GM18873 (cell line): ENCODE data around the gene IL4I1.

ENCODE experiments used
- ATAC-seq: cut with Tn5 transposase; IDR thresholded peaks from one replicate; pipeline ENCODE4 v1.9.1; 2021; ENCODE audit warnings: mild to moderate bottlenecking, moderate library complexity, moderate number of reproducible peaks; ENCODE audit not compliant: unreplicated experiment, low FRiP score

Gene IL4I1

DNA sequence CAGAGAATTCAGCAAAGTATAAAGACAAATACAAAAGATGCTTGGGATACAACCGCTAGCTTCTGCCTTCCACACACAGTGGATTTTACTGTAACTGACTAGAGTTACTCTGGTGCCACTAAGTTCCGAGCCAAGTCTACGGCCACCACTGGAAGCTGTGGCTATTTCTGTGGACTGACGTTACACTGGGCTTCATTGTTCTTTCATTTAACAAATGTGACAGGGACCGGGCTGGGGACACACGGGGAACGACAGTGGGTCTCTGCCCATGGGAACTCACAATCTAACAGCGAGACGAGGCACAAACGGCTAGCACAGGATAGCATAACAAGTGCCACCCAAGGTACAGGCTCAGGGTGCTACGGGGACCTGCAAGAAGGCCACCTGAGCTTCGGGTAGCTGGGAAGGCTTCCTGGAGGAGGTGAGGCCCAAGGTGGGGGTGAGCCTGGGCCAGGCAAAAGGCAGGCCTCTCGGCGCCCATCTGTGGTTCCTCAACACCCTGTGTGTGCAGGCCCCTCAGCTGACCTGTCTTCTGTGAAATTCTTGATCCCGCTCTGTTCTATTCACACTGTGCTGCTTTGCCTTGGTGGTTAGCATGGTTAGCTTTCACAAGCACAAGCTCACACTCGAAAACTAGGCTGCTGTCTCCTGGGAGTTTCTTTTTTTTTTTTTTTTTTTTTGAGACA lies 10.3 kb upstream of the IL4I1 start:
- ATAC-seq = peak; percentile 28

DNA sequence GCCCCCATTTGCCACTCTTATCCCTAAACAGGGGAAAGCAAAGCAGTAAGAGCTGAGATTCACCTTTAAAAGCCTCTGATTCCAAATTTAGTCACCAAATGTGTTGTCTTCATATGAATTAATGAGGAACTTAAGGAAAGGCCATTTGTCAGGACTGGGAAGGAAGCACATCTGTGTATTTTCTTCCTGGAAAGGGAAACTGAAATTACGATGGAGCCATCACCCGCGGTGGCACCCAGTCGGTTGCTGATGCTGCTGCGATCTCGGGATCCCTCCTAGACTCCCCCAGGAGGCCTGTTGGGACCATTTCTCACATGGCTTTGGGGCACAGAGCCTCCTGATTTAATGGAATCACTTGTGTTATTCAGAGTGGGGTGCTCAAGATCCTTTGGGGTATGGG lies 7.4 kb upstream of the IL4I1 start:
- ATAC-seq = no peak

DNA sequence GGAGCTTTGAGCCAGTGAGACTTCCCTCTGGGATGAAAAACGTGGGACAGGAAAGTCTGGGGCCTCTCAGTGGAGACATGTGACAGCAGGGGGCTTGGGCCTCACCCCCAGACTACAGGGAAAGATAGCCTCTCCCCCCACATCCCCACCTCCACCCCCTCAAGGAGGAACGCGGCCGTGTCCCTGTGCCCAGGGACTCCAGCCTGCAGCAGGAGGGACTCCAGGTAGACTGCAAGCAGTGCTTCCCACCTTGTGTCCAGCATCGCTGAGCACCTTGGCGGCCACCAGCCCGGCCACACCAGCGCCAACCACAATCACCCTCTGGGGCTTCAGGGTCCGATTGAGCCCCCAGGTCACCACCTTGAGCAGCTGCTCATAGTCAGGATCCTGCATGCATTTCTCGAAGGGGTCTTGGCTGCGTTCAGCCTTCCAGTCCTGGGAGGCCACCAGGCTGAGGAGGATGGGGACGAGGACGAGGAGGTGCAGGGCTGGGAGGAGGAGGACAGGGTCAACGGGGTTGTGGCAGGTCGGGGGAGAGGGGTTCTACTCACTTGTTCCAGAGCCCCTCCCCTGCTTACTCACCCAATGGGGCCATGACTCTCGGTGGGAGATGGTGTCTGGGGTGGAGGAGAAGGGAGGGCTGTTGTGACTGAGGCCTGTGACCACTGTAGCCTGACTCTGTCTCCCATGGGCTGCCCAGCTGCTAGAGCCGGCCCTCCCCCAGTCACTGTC lies 955 bp downstream of the IL4I1 start:
- ATAC-seq = no peak

DNA sequence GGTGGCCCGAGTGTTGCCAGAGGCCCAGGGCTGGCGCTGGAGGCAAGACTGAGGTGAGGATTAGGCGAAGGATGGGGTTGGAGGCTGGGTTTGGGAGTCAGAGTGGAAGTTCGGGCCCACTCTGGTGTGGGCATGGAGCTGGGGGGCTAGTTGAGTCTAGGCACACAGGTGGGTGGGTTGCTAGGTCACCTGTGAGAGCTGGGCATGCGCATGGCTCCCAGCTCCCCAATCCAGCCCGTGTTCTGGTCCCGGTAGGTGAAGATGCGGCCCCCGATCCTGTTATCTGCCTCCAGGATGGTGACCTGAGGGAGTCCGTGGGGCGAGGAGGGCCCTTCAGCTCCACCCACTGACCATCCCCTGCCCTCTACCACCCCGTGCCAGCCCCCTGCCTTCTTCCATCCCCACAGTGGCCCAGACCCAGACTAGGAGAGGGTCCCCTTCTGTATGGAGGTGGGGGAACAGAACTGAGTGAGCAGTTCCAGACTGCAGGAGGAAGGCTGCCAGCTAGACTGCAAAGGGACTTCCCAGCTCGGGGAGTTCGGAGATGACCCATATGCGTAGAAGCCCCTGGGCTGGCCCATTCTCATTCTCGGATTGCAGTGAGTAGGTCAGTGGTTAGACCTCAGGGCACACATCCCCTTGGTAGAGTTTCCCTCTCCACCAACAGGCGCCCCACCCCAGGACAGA lies 1.7 kb downstream of the IL4I1 start:
- peak; percentile 36 for ATAC-seq

DNA sequence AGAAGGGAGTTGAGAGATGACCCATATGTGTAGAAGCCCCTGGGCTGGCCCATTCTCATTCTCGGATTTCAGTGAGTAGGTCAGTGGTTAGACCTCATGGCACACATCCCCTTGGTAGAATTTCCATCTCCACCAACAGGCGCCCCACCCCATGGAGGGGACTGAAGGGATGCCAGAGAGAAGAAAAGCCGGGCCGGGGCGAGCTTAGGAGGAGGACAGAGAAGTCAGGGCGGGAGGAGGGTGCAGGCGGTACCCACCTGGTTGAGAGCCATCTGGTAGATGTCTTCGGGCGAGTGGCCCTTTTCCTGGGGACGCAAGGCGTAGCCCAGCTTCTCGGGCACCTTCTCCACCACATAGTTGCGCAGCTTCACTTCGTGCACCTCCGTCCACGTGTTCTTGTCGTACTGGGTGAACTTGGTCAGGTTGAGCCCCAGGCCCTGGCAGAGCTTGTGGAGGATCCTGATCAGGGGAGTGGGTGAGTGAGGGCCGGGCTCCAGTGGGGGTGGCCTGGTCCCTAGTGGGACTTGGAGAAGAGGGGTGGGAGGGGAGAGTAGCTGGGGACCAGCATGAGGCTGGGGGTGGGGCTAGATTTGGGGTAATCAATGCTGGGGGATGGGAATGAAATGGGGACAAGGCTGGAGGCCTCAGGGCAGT lies 2.5 kb downstream of the IL4I1 start:
- ATAC-seq = no peak

DNA sequence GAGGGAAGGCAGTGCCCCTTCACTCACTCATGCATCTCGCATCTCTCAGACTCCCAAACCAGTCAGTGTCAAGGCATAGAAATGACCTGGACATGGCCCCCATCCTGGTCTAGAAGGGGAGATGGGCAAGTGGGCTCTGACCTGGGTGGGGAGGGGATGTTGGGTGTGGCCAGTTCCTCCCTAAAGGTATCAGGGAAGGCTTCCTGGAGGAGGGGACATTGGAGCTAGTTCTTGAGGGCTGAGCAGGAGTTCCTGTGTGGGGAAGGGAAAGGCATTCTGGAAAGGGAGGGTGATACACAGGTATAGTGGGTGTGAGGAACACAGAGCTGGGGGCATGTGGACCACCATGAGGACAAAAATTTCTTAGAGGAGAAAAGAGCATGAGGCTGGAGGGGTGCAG lies 4.0 kb downstream of the IL4I1 start:
- no peak for ATAC-seq

DNA sequence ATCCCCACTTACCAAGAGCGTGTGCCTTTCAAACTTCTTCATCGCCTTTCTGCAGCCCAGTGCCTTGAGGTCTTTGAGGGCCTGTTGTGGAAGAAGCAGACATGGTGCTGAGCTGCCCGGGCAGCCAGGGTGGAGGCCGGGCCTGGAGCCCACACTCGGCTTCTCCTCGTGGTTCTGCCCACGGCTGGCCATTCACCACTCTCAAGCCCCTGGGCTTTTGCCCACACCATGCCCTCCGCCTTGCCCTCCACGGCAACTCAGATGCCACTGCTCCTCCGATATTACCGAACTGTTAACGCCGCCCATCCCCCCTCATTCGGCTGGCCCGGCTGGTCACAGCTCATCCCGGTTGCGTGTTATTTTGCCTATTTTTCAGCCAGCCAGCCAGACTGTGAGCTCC lies 5.3 kb downstream of the IL4I1 start:
- ATAC-seq = no peak

DNA sequence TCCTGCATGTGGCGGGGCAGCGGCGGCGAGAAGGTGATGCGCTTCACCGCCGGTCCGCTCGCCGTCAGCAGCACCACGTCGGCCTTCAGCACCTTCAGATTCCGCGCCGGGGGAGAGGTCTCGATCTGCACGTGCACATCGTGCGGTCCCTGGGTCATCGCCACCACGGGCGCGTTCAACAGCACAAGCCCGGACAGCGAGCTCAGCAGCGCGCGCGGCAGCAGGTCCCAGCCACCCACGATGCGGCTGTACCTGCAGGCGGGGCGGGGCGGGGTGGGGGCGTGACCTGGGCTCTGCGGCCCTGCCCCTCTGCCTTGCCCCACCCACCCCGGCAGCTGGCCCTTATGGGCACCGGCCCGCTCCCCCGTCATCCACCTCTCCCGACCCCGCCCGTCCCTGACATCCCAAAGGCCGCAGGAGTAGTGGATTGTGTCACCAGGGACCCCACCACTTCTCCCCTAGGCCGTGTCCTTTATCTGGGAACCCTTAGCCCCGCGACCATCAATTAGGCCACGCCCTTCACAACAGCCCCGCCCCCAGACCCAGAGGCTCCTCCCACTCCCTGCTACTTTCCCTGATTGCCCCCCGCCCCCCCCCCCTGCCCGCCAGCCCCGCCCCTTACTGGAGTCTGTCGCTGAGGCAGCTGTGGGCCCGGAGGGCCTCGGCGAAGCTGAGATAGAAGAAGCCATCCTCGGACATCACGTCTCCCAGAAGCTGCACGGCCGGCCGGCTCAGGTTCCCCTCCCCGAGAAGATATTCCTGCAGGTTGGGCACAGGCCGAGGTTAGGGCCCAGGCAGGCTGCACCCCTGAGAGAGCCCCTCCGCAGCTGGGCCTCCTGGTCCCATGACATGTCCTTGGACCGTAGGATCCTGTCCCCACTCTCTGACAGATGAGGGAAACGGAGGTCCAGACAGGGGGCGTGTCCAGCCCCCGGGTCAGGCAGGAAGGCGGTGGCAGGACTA lies 6.1 kb downstream of the IL4I1 start:
- ATAC-seq = no peak

DNA sequence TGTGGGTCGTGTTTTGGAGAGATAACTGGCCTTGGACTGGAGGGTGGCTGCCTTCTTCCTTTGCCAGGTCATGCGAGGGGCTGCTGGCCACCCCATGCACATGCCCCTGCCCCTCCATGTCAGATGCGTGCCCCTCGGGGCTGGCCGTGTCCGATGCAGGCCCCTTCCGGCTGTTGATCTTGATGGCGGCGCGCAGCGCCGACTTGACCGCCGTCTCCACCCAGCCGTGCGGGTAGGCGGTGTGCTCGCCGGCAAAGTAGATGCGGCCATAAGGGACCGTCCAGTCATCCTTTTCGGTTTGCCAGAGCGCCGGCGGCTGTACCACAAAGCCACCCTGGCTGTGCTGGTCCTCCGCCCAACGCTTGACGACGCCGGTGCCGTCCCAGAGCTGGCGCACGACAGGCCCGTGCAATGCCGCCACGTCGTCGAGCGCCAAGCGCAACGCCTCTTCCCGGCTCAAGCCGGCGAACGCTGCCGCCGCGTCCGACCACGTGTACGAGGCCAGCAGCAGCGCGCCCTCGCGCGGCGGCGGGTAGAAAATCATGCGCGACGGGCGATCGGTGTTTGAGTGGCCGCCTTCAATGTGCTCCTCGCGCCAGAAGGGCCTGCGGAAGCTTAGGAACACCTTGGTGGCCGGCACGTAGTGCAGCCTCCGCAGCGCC lies 6.9 kb downstream of the IL4I1 start:
- ATAC-seq = no peak

DNA sequence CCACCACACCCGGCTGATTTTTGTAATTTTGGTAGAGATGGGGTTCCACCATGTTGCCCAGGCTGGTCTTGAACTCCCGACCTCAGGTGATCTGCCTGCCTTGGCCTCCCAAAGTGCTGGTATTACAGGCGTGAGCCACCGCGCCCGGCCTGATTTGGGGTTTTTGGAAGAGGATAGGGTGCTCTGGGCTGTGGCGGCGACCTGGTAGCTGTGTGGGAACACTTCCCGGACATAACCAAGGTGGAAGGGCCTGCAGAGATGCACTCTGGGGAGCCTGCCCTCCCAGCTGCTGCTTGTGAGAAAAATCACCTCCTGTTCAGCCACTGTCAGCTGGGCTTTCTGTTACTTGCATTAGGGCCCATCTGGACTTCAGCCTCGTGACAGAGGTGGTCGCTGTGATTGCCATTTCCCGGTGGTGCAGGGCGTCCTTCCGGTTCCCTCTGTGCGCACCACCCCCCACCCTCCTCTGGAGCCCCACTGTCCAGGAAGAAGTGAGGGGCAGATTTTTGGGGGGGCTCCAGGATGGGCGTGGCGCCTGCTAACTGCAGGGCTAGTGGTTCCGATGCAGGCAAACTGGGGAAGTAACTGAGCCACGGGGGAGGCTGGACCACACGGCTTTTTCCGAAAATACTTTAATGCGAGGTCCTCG lies 7.5 kb downstream of the IL4I1 start:
- ATAC-seq = no peak

DNA sequence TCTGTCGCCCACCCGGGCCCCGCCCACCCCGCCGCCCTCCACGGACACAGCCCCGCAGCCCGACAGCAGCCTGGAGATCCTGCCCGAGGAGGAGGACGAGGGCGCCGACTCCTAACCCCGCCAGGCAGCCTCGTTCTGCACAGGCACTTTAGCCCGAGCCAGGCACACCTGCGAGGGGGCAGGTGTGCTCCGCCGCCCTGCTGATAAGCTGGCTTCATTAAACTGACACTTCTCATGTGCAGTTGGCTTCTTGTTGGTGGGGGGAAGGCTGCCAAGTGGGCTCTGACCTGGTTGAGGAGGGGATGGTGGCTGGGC lies 8.2 kb downstream of the IL4I1 start:
- no peak for ATAC-seq

DNA sequence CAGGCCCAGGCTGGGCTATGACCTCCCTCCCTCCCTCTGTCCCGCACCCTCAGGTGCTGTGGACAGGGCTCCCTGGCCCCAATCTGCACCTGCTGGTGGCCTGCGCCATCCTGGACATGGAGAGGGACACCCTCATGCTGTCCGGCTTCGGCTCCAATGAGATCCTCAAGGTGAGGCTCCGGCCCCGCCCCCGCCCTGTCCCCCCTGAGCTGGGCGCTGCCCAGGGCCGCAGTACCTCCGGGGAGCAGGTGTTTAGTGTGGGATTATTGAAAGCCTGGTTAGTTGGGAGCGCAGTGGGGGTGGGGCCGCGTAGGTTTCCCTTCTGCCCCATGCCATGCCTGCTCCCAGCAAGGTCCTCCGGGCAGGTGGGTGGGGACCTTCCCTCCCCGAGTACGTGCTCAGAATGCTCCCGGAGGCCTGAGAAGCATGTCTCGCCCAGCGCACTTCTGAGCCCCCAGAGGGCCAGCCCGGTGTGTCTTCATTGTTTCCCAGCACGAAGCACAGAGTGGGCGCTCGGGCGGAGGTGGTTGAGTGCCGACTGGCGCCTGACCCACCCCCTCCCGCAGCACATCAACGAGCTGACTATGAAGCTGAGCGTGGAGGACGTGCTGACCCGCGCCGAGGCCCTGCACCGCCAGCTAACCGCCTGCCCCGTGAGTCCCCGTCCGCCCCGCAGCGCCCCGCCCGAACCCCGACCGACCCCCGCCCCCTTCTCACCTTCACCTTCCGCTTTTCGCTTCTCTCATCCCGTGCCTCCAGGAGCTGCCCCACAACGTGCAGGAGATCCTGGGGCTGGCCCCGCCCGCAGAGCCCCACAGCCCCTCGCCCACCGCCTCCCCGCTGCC lies 8.8 kb downstream of the IL4I1 start:
- no peak for ATAC-seq

DNA sequence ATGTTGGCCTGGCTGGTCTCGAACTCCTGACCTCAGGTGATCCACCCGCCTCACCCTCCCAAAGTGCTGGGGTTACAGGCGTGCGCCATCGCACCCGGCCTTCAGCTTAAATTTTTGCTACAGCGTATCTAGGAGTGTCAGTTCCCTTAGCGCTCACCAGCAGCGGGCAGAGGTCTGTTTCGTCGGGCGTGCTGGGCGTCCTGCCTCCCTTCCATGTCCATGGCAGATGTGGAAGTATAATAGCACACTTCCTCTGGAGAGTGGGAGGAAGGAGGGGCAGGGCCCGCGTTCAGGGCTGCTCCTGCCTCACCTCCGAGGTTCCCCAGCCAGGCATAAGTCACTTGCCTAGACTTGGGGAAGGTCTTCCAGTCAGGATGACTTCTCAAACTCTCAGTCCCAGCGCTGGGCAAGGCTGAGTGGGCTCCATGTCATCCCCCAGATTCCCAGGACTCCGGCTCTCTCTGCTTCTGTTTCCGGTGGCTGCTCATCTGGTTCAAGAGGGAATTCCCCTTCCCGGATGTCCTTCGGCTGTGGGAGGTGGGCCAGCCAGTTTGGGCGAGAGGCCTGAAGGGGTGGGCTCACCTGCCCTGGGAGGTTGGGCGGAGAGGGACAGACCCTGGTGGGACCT lies 9.5 kb downstream of the IL4I1 start:
- no peak for ATAC-seq

DNA sequence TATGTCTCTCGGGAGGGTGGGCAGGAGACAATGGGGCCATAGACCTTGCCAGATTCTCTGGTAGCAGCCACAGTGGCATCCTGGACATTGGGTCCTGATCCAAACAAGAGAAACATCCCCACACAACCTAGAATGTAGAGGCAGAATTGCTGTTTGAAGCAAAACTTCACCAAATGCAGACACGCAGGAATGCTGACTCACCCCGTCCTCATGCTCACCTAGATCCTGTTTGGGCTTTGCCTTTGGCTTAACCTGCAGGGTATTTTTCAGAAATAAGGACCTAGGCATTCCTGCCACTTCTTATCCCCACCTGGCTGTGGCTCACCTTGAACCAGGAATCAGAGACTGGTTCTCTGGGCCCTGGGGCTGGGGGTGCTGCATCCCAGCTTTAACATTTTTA lies 11.9 kb downstream of the IL4I1 start:
- no peak for ATAC-seq

DNA sequence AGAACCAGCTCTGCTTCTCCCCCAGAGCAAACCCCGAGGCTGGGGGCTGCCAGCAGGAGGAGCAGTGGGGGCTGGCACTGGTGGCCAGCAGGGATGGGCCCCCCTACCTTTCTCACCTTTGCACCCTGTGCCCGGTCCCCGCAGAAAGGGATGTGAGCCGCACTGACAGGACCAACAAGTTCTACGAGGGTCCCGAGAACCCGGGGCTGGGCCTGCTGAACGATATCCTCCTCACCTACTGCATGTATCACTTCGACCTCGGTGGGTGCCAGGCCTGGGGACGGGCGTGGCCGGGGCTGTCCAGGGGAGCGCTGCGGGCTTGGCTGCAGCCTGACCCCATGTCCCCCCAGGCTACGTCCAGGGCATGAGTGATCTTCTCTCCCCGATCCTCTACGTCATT lies 12.6 kb downstream of the IL4I1 start:
- ATAC-seq = no peak

DNA sequence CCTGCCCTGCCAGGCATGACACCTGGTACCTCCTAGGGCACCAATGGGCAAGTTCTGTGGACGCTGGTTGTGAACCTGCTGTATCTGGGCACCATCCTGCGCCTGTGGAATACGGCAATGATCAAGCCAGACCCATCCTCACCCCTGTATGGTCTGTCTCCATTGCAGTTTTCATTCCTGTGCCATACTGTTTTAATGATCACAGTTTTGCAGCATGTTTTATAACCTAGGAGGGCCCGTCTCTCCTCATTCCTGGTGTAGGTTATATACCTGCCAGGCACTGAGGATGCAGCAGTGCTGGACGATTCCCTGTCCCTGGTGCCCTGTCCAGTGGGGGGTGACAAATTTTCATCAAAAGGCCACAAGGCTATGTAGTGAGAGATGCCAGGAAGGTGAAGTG lies 13.6 kb downstream of the IL4I1 start:
- ATAC-seq = no peak

DNA sequence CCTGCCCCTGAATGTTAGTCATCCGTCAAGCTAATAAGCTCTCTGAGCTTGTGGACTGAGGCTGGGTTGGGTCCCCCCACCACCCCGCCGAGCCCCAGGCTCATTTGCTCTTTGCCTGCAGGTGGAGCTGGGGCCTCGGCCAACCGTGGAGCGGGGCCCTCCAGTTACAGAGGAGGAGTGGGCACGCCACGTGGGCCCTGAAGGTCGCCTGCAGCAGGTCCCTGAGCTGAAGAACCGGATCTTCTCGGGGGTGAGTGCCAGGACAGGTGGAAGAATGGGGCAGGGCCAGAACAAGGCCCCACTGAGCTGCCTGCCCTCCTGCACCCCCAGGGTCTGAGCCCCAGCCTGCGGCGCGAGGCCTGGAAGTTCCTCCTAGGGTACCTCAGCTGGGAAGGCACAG lies 14.0 kb downstream of the IL4I1 start:
- ATAC-seq = no peak
